H1 (cell line): ENCODE results near the gene ZC3H8. TPM values are rescaled to one million over a fixed set of nuclear protein-coding genes. Genes with fewer than 3 reads are reported as not detected.

Experiments used
- CTCF ChIA-PET: fragments of 300-600 bp; sonication (Branson Sonifier 250); formaldehyde crosslinking; loops from one replicate; lab custom pipeline; 2021; ENCODE audit not compliant: partially characterized antibody; lab: Charles Lee
- POLR2A ChIA-PET: fragments of 300-600 bp; sonication (Branson Sonifier 250); formaldehyde crosslinking; loops from one replicate; lab custom pipeline; 2021; ENCODE audit warnings: inconsistent platforms; ENCODE audit not compliant: partially characterized antibody; lab: Charles Lee
- DNase-seq, 2 experiments: peaks; one replicate each; pipeline versions ENCODE4 v3.0.0 to v3.0.0-alpha.2; 2010 to 2022; ENCODE audit warnings: low spot score in 2 of 2, low read depth in 1 of 2, mixed read lengths in 1 of 2
- FAIRE-seq: peaks from 2 replicates; lab custom pipeline; 2011; peaks lifted over from hg19 to GRCh38; lab: Jason Lieb, UNC
- H2AFZ ChIP-seq: 2 replicates; pipeline ENCODE4 v1.8.1; 2012; ENCODE audit warnings: low read length, inconsistent platforms
- H2AK5ac ChIP-seq: 2 replicates; pipeline ENCODE4 v1.6.1; 2013; ENCODE audit warnings: low read depth, low read length
- H2BK120ac ChIP-seq: replicated peaks from 2 replicates; pipeline ENCODE3; 2013; ENCODE audit warnings: low read depth, low read length, inconsistent platforms
- H2BK12ac ChIP-seq: 2 replicates; pipeline ENCODE4 v1.6.1; 2013; ENCODE audit warnings: low read depth, low read length
- H2BK15ac ChIP-seq: 2 replicates; pipeline ENCODE4 v1.6.1; 2013; ENCODE audit warnings: low read length
- H2BK20ac ChIP-seq: 2 replicates; pipeline ENCODE4 v1.6.1; 2013; ENCODE audit warnings: low read length
- H2BK5ac ChIP-seq: 2 replicates; pipeline ENCODE4 v1.6.1; 2013; ENCODE audit warnings: low read depth, low read length
- H3K14ac ChIP-seq: 2 replicates; pipeline ENCODE4 v1.6.1; 2013; ENCODE audit warnings: inconsistent platforms; ENCODE audit not compliant: insufficient read length
- H3K18ac ChIP-seq: 2 replicates; pipeline ENCODE4 v1.6.1; 2013; ENCODE audit warnings: low read length; ENCODE audit errors: extremely low read depth
- H3K23ac ChIP-seq: 2 replicates; pipeline ENCODE4 v1.6.1; 2013; ENCODE audit warnings: inconsistent platforms; ENCODE audit not compliant: insufficient read length
- H3K23me2 ChIP-seq: 2 replicates; pipeline ENCODE4 v1.6.1; 2013; ENCODE audit warnings: low read depth, low read length
- H3K27ac ChIP-seq: 2 replicates; pipeline ENCODE4 v1.6.1; 2011; ENCODE audit warnings: low read depth, low read length, inconsistent platforms
- H3K27me3 ChIP-seq, 4 experiments: replicated peaks in 1 of 4; 1 replicate in 1 of 4; 2 replicates in 3 of 4; pipeline versions ENCODE4 v1.6.1 to v1.8.1; 2011 to 2013; ENCODE audit warnings: low read length in 3 of 4, mild to moderate bottlenecking in 3 of 4, inconsistent platforms in 2 of 4, mixed read lengths in 2 of 4, moderate library complexity in 1 of 4; ENCODE audit not compliant: control insufficient read depth in 3 of 4, insufficient read depth in 3 of 4; ENCODE audit errors: extremely low read depth in 1 of 4
- H3K36me3 ChIP-seq, 4 experiments: 2 replicates each; pipeline versions ENCODE4 v1.6.1 to v1.8.1; 2011 to 2013; ENCODE audit warnings: mild to moderate bottlenecking in 4 of 4, low read length in 3 of 4, moderate library complexity in 2 of 4, control low read depth in 1 of 4, inconsistent platforms in 1 of 4; ENCODE audit not compliant: insufficient read depth in 4 of 4, control insufficient read depth in 2 of 4
- H3K4ac ChIP-seq: replicated peaks from 2 replicates; pipeline ENCODE3; 2013; ENCODE audit warnings: low read length, low read depth, mixed read lengths, inconsistent platforms; ENCODE audit not compliant: insufficient read length
- H3K4me1 ChIP-seq, 4 experiments: replicated peaks in 1 of 4; 1 replicate in 1 of 4; 2 replicates in 3 of 4; pipeline versions ENCODE4 v1.6.1 to v1.8.1; 2011 to 2013; ENCODE audit warnings: low read length in 3 of 4, inconsistent platforms in 2 of 4, mixed read lengths in 1 of 4; ENCODE audit not compliant: insufficient read depth in 4 of 4, control insufficient read depth in 3 of 4
- H3K4me2 ChIP-seq, 2 experiments: 2 replicates each; pipeline versions ENCODE4 v1.6.1 to v1.8.1; 2011 to 2013; ENCODE audit warnings: low read depth in 2 of 2, low read length in 2 of 2, control low read depth in 1 of 2, inconsistent platforms in 1 of 2, mild to moderate bottlenecking in 1 of 2; ENCODE audit not compliant: insufficient read depth in 1 of 2
- H3K4me3 ChIP-seq, 4 experiments: fragments of 200-600, 300-600 bp in 1 of 4; sonication (generic), shearing (Covaris generic), sonication (Bioruptor Twin) in 1 of 4; 2 replicates each; pipeline versions ENCODE4 v1.5.1 to v1.8.1; 2011 to 2016; ENCODE audit warnings: low read length in 4 of 4, low read depth in 3 of 4, control low read depth in 2 of 4, inconsistent platforms in 2 of 4, mild to moderate bottlenecking in 2 of 4, mixed read lengths in 1 of 4, moderate library complexity in 1 of 4; ENCODE audit not compliant: insufficient read depth in 2 of 4; ENCODE audit errors: extremely low read depth in 1 of 4
- H3K56ac ChIP-seq: replicated peaks from 2 replicates; pipeline ENCODE3; 2013; ENCODE audit warnings: low read depth, mild to moderate bottlenecking, mixed read lengths, low read length, inconsistent platforms; ENCODE audit not compliant: insufficient read length
- H3K79me1 ChIP-seq: 2 replicates; pipeline ENCODE4 v1.6.1; 2013; ENCODE audit warnings: low read depth, low read length, control low read depth
- H3K79me2 ChIP-seq, 2 experiments: 2 replicates each; pipeline versions ENCODE4 v1.6.1 to v1.8.1; 2012 to 2013; ENCODE audit warnings: low read length in 2 of 2, mild to moderate bottlenecking in 2 of 2, inconsistent platforms in 1 of 2; ENCODE audit not compliant: insufficient read depth in 2 of 2, control insufficient read depth in 1 of 2
- H3K9ac ChIP-seq, 4 experiments: replicated peaks in 1 of 4; 1 replicate in 1 of 4; 2 replicates in 3 of 4; pipeline versions ENCODE4 v1.6.1 to v1.8.1; 2011 to 2013; ENCODE audit warnings: low read depth in 3 of 4, low read length in 3 of 4, control low read depth in 2 of 4, mild to moderate bottlenecking in 2 of 4, moderate library complexity in 2 of 4, inconsistent platforms in 1 of 4; ENCODE audit errors: extremely low read depth in 1 of 4
- H3K9me3 ChIP-seq, 2 experiments: 2 replicates each; pipeline versions ENCODE4 v1.6.1 to v1.8.1; 2012 to 2013; ENCODE audit warnings: mild to moderate bottlenecking in 2 of 2, moderate library complexity in 2 of 2, control low read depth in 1 of 2, inconsistent platforms in 1 of 2, low read depth in 1 of 2, low read length in 1 of 2, mixed read lengths in 1 of 2; ENCODE audit not compliant: insufficient read depth in 2 of 2
- H4K20me1 ChIP-seq, 2 experiments: replicated peaks in 1 of 2; 2 replicates each; pipeline versions ENCODE3 to v1.8.1; 2011 to 2013; ENCODE audit warnings: inconsistent platforms in 2 of 2, low read length in 2 of 2, mild to moderate bottlenecking in 1 of 2; ENCODE audit not compliant: insufficient read depth in 2 of 2, control insufficient read depth in 1 of 2
- H4K5ac ChIP-seq: 2 replicates; pipeline ENCODE4 v1.6.1; 2013; ENCODE audit warnings: low read length, low read depth, mixed read lengths, inconsistent platforms; ENCODE audit not compliant: insufficient read length
- H4K8ac ChIP-seq: 2 replicates; pipeline ENCODE4 v1.8.0; 2013; ENCODE audit warnings: mild to moderate bottlenecking, moderate library complexity, low read length, inconsistent platforms; ENCODE audit not compliant: insufficient read depth; ENCODE audit errors: extremely low read depth
- H4K91ac ChIP-seq: replicated peaks from 2 replicates; pipeline ENCODE3; 2013; ENCODE audit warnings: low read length, mixed read lengths, inconsistent platforms; ENCODE audit not compliant: insufficient read length
- BACH1 ChIP-seq: IDR thresholded peaks from 2 replicates; pipeline ENCODE4 v1.6.1; 2012; ENCODE audit warnings: low read length, improper control_type of control experiment
- CEBPB ChIP-seq: IDR thresholded peaks from 2 replicates; pipeline ENCODE4 v1.6.1; 2012; ENCODE audit warnings: low read depth, low read length
- CHD2 ChIP-seq: IDR thresholded peaks from 2 replicates; pipeline ENCODE4 v1.6.1; 2012; ENCODE audit warnings: low read length, improper control_type of control experiment
- EP300 ChIP-seq, 2 experiments: IDR thresholded peaks; 1 replicate in 1 of 2; 2 replicates in 1 of 2; pipeline ENCODE4 v1.6.1; 2011 to 2012; ENCODE audit warnings: low read depth in 2 of 2, low read length in 2 of 2, mild to moderate bottlenecking in 2 of 2, borderline replicate concordance in 1 of 2, inconsistent platforms in 1 of 2, moderate library complexity in 1 of 2
- GTF2F1 ChIP-seq: IDR thresholded peaks from 2 replicates; pipeline ENCODE4 v1.6.1; 2012; ENCODE audit warnings: low read depth, low read length, improper control_type of control experiment, borderline replicate concordance
- KDM4A ChIP-seq: IDR thresholded peaks from one replicate; pipeline ENCODE4 v1.7.1; 2012; ENCODE audit warnings: low read depth, mild to moderate bottlenecking, moderate library complexity, low read length, inconsistent platforms; ENCODE audit not compliant: severe bottlenecking
- NANOG ChIP-seq: IDR thresholded peaks from 2 replicates; pipeline ENCODE4 v1.6.1; 2011; ENCODE audit warnings: low read length, low read depth, mild to moderate bottlenecking, inconsistent platforms; ENCODE audit not compliant: insufficient read depth, poor library complexity, severe bottlenecking
- POLR2AphosphoS5 ChIP-seq: IDR thresholded peaks from 2 replicates; pipeline ENCODE4 v1.6.1; 2011; ENCODE audit warnings: low read depth, low read length
- RBBP5 ChIP-seq: IDR thresholded peaks from 2 replicates; pipeline ENCODE4 v1.7.1; 2012; ENCODE audit warnings: low read depth, mild to moderate bottlenecking, inconsistent platforms, low read length, moderate library complexity, borderline replicate concordance
- SUZ12 ChIP-seq: fragments of 200-600 bp; sonication (generic); IDR thresholded peaks from 2 replicates; pipeline ENCODE4 v1.6.1; 2012; ENCODE audit warnings: mild to moderate bottlenecking, inconsistent platforms, low read length, moderate library complexity, mixed read lengths
- TEAD4 ChIP-seq: IDR thresholded peaks from 2 replicates; pipeline ENCODE4 v1.6.1; 2012; ENCODE audit warnings: low read depth, low read length, inconsistent platforms, mixed read lengths
- ZNF274 ChIP-seq: IDR thresholded peaks from 2 replicates; pipeline ENCODE4 v1.7.0; 2012; ENCODE audit warnings: low read length, borderline replicate concordance; ENCODE audit errors: extremely low read depth
- polyA plus RNA-seq, 7 experiments: library from polyadenylated mRNA; depleted of rRNA in 3 of 7; stranded (reverse) in 5 of 7; unstranded in 2 of 7; fragments of >200 nt in 5 of 7; fragments of 200-250 nt in 2 of 7; gene quantifications; 1 replicate in 5 of 7; 2 replicates in 1 of 7; 4 replicates in 1 of 7; pipeline versions ENCODE4 v1.2.1 to v1.2.3, GENCODE V29; 2011 to 2013; ENCODE audit warnings: missing spikeins in 2 of 7, mixed read lengths in 2 of 7
- total RNA-seq: library from RNA; stranded (reverse); fragmentation: NEBNext Ultra II Directional; extraction: Animal tissue kit (Norgen Biotek cat#: 25700); gene quantifications from 2 replicates; pipeline ENCODE4 v1.2.1, GENCODE V29; 2021

ZC3H8 gene
- total and polyA plus RNA-seq, 2 of the 8 experiments (the other 6 are each of a cell fraction or from before 2014, with no cell fraction given): 1.9 to 7.1 TPM

GRCh38 chr2:112197868-112198267 lies 57.0 kb downstream of the ZC3H8 start (continued):
- TF ChIP-seq BACH1 (no peak), CHD2 (no peak)

GRCh38 chr2:112195950-112196349 lies 58.9 kb downstream of the ZC3H8 start:
- H3K4me2 ChIP-seq: no peak overlapping the region
- H4K8ac ChIP-seq: no peak overlapping the region
- no peak overlapping the region for H2AFZ ChIP-seq
- CTCF ChIA-PET: interaction anchor here (0.7 to 1.4 kb wide), 2 partner anchors 9 to 74 kb away, joined by 3 read pairs; no protein-coding TSS in a partner anchor
- H3K18ac ChIP-seq: no peak overlapping the region
- H4K5ac ChIP-seq: no peak overlapping the region
- H4K91ac ChIP-seq: no peak overlapping the region
- H3K4me1 ChIP-seq: no peaks in the 10 kb centered on the region; a peak in 1 of 7 replicates
- H2BK12ac ChIP-seq: no peak overlapping the region
- H2BK15ac ChIP-seq: no peak overlapping the region
- no peak overlapping the region for H2BK5ac ChIP-seq
- DNase-seq: no peak
- no peak for FAIRE-seq
- H2AK5ac ChIP-seq: no peak overlapping the region
- H3K27ac ChIP-seq: no peak overlapping the region
- H3K27me3 ChIP-seq: no peaks in the 10 kb centered on the region
- no peak overlapping the region for H3K23ac ChIP-seq
- H2BK20ac ChIP-seq: no peak overlapping the region
- H3K23me2 ChIP-seq: no peaks in the 10 kb centered on the region
- no peaks in the 10 kb centered on the region for H4K20me1 ChIP-seq
- H3K79me1 ChIP-seq: no peaks in the 10 kb centered on the region
- H3K4ac ChIP-seq: no peak overlapping the region
- no peak overlapping the region for H3K14ac ChIP-seq
- no peak overlapping the region for H3K56ac ChIP-seq
- H3K79me2 ChIP-seq: no peaks in the 10 kb centered on the region
- H3K9ac ChIP-seq: no peak overlapping the region
- no peak overlapping the region for H3K4me3 ChIP-seq
- POLR2A ChIA-PET: no interaction called here
- H3K36me3 ChIP-seq: no peaks in the 10 kb centered on the region
- H3K9me3 ChIP-seq: no peaks in the 10 kb centered on the region
- no peak overlapping the region for H2BK120ac ChIP-seq
- TF ChIP-seq NANOG: no peak
- TF ChIP-seq GTF2F1: no peak
- TF ChIP-seq TEAD4: no peak
- TF ChIP-seq SUZ12: no peak
- TF ChIP-seq ZNF274: no peak
- no peak for TF ChIP-seq CEBPB
- TF ChIP-seq POLR2AphosphoS5: no peak
- no peak for TF ChIP-seq RBBP5
- TF ChIP-seq EP300 (IDR thresholded peaks at IDR 0.05; ENCODE audit: borderline replicate concordance in 1 of 2, low read depth in 2 of 2, low read length in 2 of 2): no peak
- TF ChIP-seq KDM4A: no peak
